GM19468 (cell line): ENCODE measurements around the gene CHD2.

Source experiments
- ATAC-seq: cut with Tn5 transposase; IDR thresholded peaks from one replicate; pipeline ENCODE4 v1.9.1; 2021; ENCODE audit warnings: mild to moderate bottlenecking, moderate library complexity, moderate number of reproducible peaks; ENCODE audit not compliant: unreplicated experiment; ENCODE audit errors: extremely low read depth

The CHD2 gene

GRCh38 chr15:92924216-92924615 lies 24.1 kb downstream of the CHD2 start:
- ATAC-seq: no peak

- no peak for ATAC-seq
These were observed 25.3 kb downstream of the CHD2 start for GRCh38 chr15:92925454-92925853.

- ATAC-seq: no peak
These were observed 28.2 kb downstream of the CHD2 start for GRCh38 chr15:92928225-92928750.

GRCh38 chr15:92929002-92929401 lies 28.9 kb downstream of the CHD2 start:
- ATAC-seq: no peak

- ATAC-seq: no peak
These were observed 30.0 kb downstream of the CHD2 start for GRCh38 chr15:92930054-92930621.

GRCh38 chr15:92930776-92931175 lies 30.7 kb downstream of the CHD2 start:
- ATAC-seq: no peak

- ATAC-seq: no peak
These were observed 33.0 kb downstream of the CHD2 start for GRCh38 chr15:92932946-92933649.

- no peak for ATAC-seq
These were observed 33.7 kb downstream of the CHD2 start for GRCh38 chr15:92933831-92934230.

GRCh38 chr15:92934716-92935115 lies 34.6 kb downstream of the CHD2 start:
- ATAC-seq: no peak

GRCh38 chr15:92936138-92936537 lies 36.0 kb downstream of the CHD2 start:
- no peak for ATAC-seq

GRCh38 chr15:92936693-92937092 lies 36.6 kb downstream of the CHD2 start:
- ATAC-seq: no peak

GRCh38 chr15:92937901-92938300 lies 37.8 kb downstream of the CHD2 start:
- ATAC-seq: no peak

- ATAC-seq: no peak
These were observed 38.3 kb downstream of the CHD2 start for GRCh38 chr15:92938387-92938786.

GRCh38 chr15:92941668-92942067 lies 41.5 kb downstream of the CHD2 start:
- ATAC-seq: no peak

- ATAC-seq: no peak
These were observed 42.6 kb downstream of the CHD2 start for GRCh38 chr15:92942706-92943105.

- ATAC-seq: no peak
These were observed 43.5 kb downstream of the CHD2 start for GRCh38 chr15:92943581-92943980.

- no peak for ATAC-seq
These were observed 44.9 kb downstream of the CHD2 start for GRCh38 chr15:92944946-92945521.

- no peak for ATAC-seq
These were observed 47.1 kb downstream of the CHD2 start for GRCh38 chr15:92947071-92947730.

GRCh38 chr15:92949604-92950249 lies 49.6 kb downstream of the CHD2 start:
- ATAC-seq: no peak

GRCh38 chr15:92951800-92952457 lies 51.8 kb downstream of the CHD2 start:
- no peak for ATAC-seq
